SU-DHL-6 (cell line): ENCODE results near the gene OLFML2B.

Experiments
- EZH2phosphoT487 ChIP-seq: fragments of 200-600 bp; sonication (generic), shearing (Covaris generic); conservative IDR thresholded peaks from 2 replicates; pipeline ENCODE4 v1.6.1; 2018; ENCODE audit warnings: mild to moderate bottlenecking, antibody characterized with exemption, low read length, moderate library complexity, mixed read lengths
- TF ChIP-seq, protein P1 (sequence below): fragments of 200-600 bp; sonication (generic); IDR thresholded peaks from one replicate; pipeline ENCODE4 v1.5.1; 2017; ENCODE audit warnings: antibody characterized with exemption, mild to moderate bottlenecking, low read length, moderate library complexity; ENCODE audit not compliant: insufficient read depth, poor library complexity, severe bottlenecking

DNA sequence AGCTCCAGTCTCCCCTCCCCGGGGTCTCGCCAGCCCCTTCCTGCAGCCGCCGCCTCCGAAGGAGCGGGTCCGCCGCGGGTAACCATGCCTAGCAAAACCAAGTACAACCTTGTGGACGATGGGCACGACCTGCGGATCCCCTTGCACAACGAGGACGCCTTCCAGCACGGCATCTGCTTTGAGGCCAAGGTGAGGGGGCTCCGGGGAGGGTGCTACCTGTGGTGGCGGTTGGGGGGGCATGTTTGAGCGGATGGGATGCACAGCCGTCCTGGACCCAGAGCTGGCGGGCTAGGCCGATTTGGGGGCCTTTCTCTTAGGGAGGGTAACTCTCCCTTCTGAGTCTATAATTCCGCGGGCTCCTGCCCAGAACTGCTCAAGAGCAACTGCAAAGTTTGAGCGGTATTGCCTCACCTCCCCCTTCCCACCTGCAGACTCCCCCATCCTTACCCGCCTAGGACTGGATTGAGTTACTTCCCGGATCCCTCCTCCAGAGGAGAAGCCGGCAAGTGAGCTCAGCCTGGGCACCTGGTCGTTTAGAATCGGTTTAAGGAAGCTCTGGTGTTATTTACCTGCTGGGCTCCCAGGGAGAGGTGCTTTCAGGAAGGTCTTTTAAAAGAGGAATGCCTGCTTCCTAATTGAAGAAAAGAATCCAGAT, 46.6 kb upstream of the OLFML2B start:
- TF ChIP-seq, protein P1, sequence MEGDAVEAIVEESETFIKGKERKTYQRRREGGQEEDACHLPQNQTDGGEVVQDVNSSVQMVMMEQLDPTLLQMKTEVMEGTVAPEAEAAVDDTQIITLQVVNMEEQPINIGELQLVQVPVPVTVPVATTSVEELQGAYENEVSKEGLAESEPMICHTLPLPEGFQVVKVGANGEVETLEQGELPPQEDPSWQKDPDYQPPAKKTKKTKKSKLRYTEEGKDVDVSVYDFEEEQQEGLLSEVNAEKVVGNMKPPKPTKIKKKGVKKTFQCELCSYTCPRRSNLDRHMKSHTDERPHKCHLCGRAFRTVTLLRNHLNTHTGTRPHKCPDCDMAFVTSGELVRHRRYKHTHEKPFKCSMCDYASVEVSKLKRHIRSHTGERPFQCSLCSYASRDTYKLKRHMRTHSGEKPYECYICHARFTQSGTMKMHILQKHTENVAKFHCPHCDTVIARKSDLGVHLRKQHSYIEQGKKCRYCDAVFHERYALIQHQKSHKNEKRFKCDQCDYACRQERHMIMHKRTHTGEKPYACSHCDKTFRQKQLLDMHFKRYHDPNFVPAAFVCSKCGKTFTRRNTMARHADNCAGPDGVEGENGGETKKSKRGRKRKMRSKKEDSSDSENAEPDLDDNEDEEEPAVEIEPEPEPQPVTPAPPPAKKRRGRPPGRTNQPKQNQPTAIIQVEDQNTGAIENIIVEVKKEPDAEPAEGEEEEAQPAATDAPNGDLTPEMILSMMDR = no peak
- peak; percentile 89; the same call in 1 of the 2 replicates for TF ChIP-seq EZH2phosphoT487
